ENCODE data around the gene ZNF550. TPM values are rescaled to one million over a fixed set of nuclear protein-coding genes. Genes with fewer than 3 reads are reported as not detected.
A peak's percentile ranks its signal among the peaks of the same experiment; 100 is the strongest.

ZNF550 gene
- total RNA-seq, 2 experiments from 2014 or later = 11.8 to 11.9 TPM

- POLR2A ChIA-PET = no interaction called here
- H3K9me3 Mint-ChIP-seq (ENCODE audit: low read depth) = peaks cover 75% of the 10 kb centered on the region
- H3K27me3 Mint-ChIP-seq = no peaks in the 10 kb centered on the region
- no peak overlapping the region for H3K27ac Mint-ChIP-seq
- peaks cover 57% of the 10 kb centered on the region for H3K36me3 Mint-ChIP-seq (ENCODE audit: low read depth)
- intact Hi-C loops (cut with DNase I, micrococcal nuclease) = no loop called here
- CTCF ChIA-PET = no interaction called here
- H3K4me1 Mint-ChIP-seq = no peaks in the 10 kb centered on the region
- no peak overlapping the region for H3K4me3 Mint-ChIP-seq
- ATAC-seq (no peak), DNase-seq (no peak)
Observed at GRCh38 chr19:57570707-57571106, 11.0 kb upstream of the ZNF550 start.

GRCh38 chr19:57566396-57567265 is 7.0 kb upstream of the ZNF550 start:
- ATAC-seq = no peak
- no peaks in the 10 kb centered on the region for H3K27me3 Mint-ChIP-seq
- ChIA-PET POLR2A (no interaction called here), CTCF (no interaction called here)
- H3K4me1 Mint-ChIP-seq = no peaks in the 10 kb centered on the region
- H3K9me3 Mint-ChIP-seq (ENCODE audit: low read depth) = peaks cover 60% of the 10 kb centered on the region
- peak; percentile 37 for DNase-seq
- no peak overlapping the region for H3K27ac Mint-ChIP-seq
- no peak overlapping the region for H3K4me3 Mint-ChIP-seq
- peaks cover 31% of the 10 kb centered on the region for H3K36me3 Mint-ChIP-seq (ENCODE audit: low read depth)
- intact Hi-C loops (cut with DNase I, micrococcal nuclease) = no loop called here

- ChIA-PET CTCF (no interaction called here), POLR2A (no interaction called here)
- Mint-ChIP-seq H3K4me3 (no peak overlapping the region), H3K36me3 (ENCODE audit: low read depth) (peaks cover 41% of the 10 kb centered on the region), H3K9me3 (ENCODE audit: low read depth) (peaks cover 49% of the 10 kb centered on the region), H3K4me1 (peaks cover 11% of the 10 kb centered on the region), H3K27ac (no peak overlapping the region), H3K27me3 (no peaks in the 10 kb centered on the region)
- intact Hi-C loops (cut with DNase I, micrococcal nuclease) = no loop called here
- no peak for ATAC-seq
- DNase-seq = no peak
Observed at GRCh38 chr19:57563547-57563946, 3.9 kb upstream of the ZNF550 start.

GRCh38 chr19:57560049-57560491 is 407 bp upstream of the ZNF550 start:
- Mint-ChIP-seq H3K27me3 (no peaks in the 10 kb centered on the region), H3K4me1 (peaks cover 22% of the 10 kb centered on the region), H3K4me3 (peak overlapping the region; percentile 98), H3K27ac (peak overlapping the region; percentile 83), H3K9me3 (ENCODE audit: low read depth) (peaks cover 32% of the 10 kb centered on the region), H3K36me3 (ENCODE audit: low read depth) (peaks cover 57% of the 10 kb centered on the region)
- peak; percentile 7 for ATAC-seq
- ChIA-PET CTCF (no interaction called here), POLR2A (no interaction called here)
- peak; percentile 8 for DNase-seq
- intact Hi-C loops (cut with DNase I, micrococcal nuclease) = no loop called here

- no peaks in the 10 kb centered on the region for H3K27me3 Mint-ChIP-seq
- peak overlapping the region; percentile 93 for H3K27ac Mint-ChIP-seq
- POLR2A ChIA-PET = no interaction called here
- peaks cover 66% of the 10 kb centered on the region for H3K36me3 Mint-ChIP-seq (ENCODE audit: low read depth)
- DNase-seq = peak; percentile 42
- intact Hi-C loops (cut with DNase I, micrococcal nuclease) = loop anchor here (1.0 kb wide), 12 partner anchors 19 to 368 kb away; partner anchors contain the start of genes TRAPPC2B (in 1 of the 2), ZNF134 (in 1 of the 2), ZNF264 (in 1 of the 2) and ZNF304 (in 1 of the 2)
- peak overlapping the region; percentile 98 for H3K4me3 Mint-ChIP-seq
- peaks cover 36% of the 10 kb centered on the region for H3K9me3 Mint-ChIP-seq (ENCODE audit: low read depth)
- ATAC-seq = peak; percentile 35
- CTCF ChIA-PET = interaction anchor here (0.7 to 0.8 kb wide), 2 partner anchors 42 to 72 kb away, joined by 3 to 5 read pairs; partner anchors contain the start of gene ZNF419
- peaks cover 22% of the 10 kb centered on the region for H3K4me1 Mint-ChIP-seq
Observed at GRCh38 chr19:57559008-57559403, 657 bp downstream of the ZNF550 start.

- POLR2A ChIA-PET = no interaction called here
Observed at GRCh38 chr19:57558525-57558924, 1.1 kb downstream of the ZNF550 start.

GRCh38 chr19:57557659-57558058 is 2.0 kb downstream of the ZNF550 start:
- ATAC-seq = no peak
- intact Hi-C loops (cut with DNase I, micrococcal nuclease) = no loop called here
- POLR2A ChIA-PET = no interaction called here

More at GRCh38 chr19:57558525-57558924, 1.1 kb downstream of the ZNF550 start:
- peaks cover 68% of the 10 kb centered on the region for H3K36me3 Mint-ChIP-seq (ENCODE audit: low read depth)
- peaks cover 36% of the 10 kb centered on the region for H3K9me3 Mint-ChIP-seq (ENCODE audit: low read depth)
- CTCF ChIA-PET = interaction anchor here (0.7 kb wide), 1 partner anchor 41 kb away, joined by 3 read pairs; no protein-coding TSS in a partner anchor
- intact Hi-C loops (cut with DNase I, micrococcal nuclease) = no loop called here
- H3K4me3 Mint-ChIP-seq = peak overlapping the region; percentile 98
- DNase-seq = no peak
- H3K27me3 Mint-ChIP-seq = no peaks in the 10 kb centered on the region
- peak overlapping the region; percentile 93 for H3K27ac Mint-ChIP-seq
- no peak for ATAC-seq
- peaks cover 22% of the 10 kb centered on the region for H3K4me1 Mint-ChIP-seq

GRCh38 chr19:57552432-57552831 is 7.2 kb downstream of the ZNF550 start:
- no peak for DNase-seq
- no peak for ATAC-seq
- Mint-ChIP-seq H3K36me3 (ENCODE audit: low read depth) (peaks cover 100% of the 10 kb centered on the region), H3K4me3 (no peak overlapping the region), H3K9me3 (ENCODE audit: low read depth) (peaks cover 57% of the 10 kb centered on the region), H3K27me3 (no peaks in the 10 kb centered on the region), H3K27ac (no peak overlapping the region), H3K4me1 (no peaks in the 10 kb centered on the region)
- ChIA-PET CTCF (no interaction called here), POLR2A (no interaction called here)
- intact Hi-C loops (cut with DNase I, micrococcal nuclease) = no loop called here

More at GRCh38 chr19:57557659-57558058, 2.0 kb downstream of the ZNF550 start:
- Mint-ChIP-seq H3K36me3 (ENCODE audit: low read depth) (peaks cover 75% of the 10 kb centered on the region), H3K4me1 (peaks cover 22% of the 10 kb centered on the region), H3K4me3 (no peak overlapping the region), H3K27me3 (no peaks in the 10 kb centered on the region), H3K9me3 (ENCODE audit: low read depth) (peaks cover 38% of the 10 kb centered on the region), H3K27ac (no peak overlapping the region)
- CTCF ChIA-PET = interaction anchor here (0.7 to 0.9 kb wide), 2 partner anchors 40 to 56 kb away, joined by 3 read pairs; no protein-coding TSS in a partner anchor
- DNase-seq = no peak

GRCh38 chr19:57546513-57546912 is 13.2 kb downstream of the ZNF550 start:
- intact Hi-C loops (cut with DNase I, micrococcal nuclease) = no loop called here
- Mint-ChIP-seq H3K9me3 (ENCODE audit: low read depth) (peaks cover 62% of the 10 kb centered on the region), H3K27ac (no peak overlapping the region), H3K4me3 (no peak overlapping the region), H3K36me3 (ENCODE audit: low read depth) (peaks cover 98% of the 10 kb centered on the region), H3K4me1 (no peaks in the 10 kb centered on the region), H3K27me3 (no peaks in the 10 kb centered on the region)
- POLR2A ChIA-PET = no interaction called here
- ATAC-seq (no peak), DNase-seq (no peak)
- CTCF ChIA-PET = interaction anchor here (0.5 kb wide), 1 partner anchor 322 kb away, joined by 3 read pairs; no protein-coding TSS in a partner anchor

GRCh38 chr19:57537953-57538547 is 21.6 kb downstream of the ZNF550 start:
- intact Hi-C loops (cut with DNase I, micrococcal nuclease) = no loop called here
- H3K36me3 Mint-ChIP-seq (ENCODE audit: low read depth) = peaks cover 95% of the 10 kb centered on the region
- H3K27me3 Mint-ChIP-seq = no peaks in the 10 kb centered on the region
- no peak overlapping the region for H3K4me3 Mint-ChIP-seq
- peaks cover 80% of the 10 kb centered on the region for H3K9me3 Mint-ChIP-seq (ENCODE audit: low read depth)
- ChIA-PET POLR2A (no interaction called here), CTCF (interaction anchor here (0.6 kb wide), 1 partner anchor 41 kb away, joined by 3 read pairs; no protein-coding TSS in a partner anchor)
- no peak overlapping the region for H3K27ac Mint-ChIP-seq
- DNase-seq (no peak), ATAC-seq (no peak)
- H3K4me1 Mint-ChIP-seq = no peaks in the 10 kb centered on the region

GRCh38 chr19:57527136-57527881 is 32.4 kb downstream of the ZNF550 start, which contains the start of gene ZNF549:
Gene ZNF549 (plus strand): TSS chr19:57527356. CDS start chr19:57527574, 218 bp downstream.
- peaks cover 31% of the 10 kb centered on the region for H3K9me3 Mint-ChIP-seq (ENCODE audit: low read depth)
- H3K36me3 Mint-ChIP-seq (ENCODE audit: low read depth) = peaks cover 33% of the 10 kb centered on the region
- peaks cover 18% of the 10 kb centered on the region for H3K4me1 Mint-ChIP-seq
- no peaks in the 10 kb centered on the region for H3K27me3 Mint-ChIP-seq
- DNase-seq = peak; percentile 93
- POLR2A ChIA-PET = no interaction called here
- H3K4me3 Mint-ChIP-seq = peak within 1 kb of the TSS; percentile 82
- CTCF ChIA-PET = no interaction called here
- peak; percentile 100 for ATAC-seq
- intact Hi-C loops (cut with DNase I, micrococcal nuclease) = loop anchor here (1.0 kb wide), 15 partner anchors 28 to 389 kb away; partner anchors contain the start of genes ZNF548 (in 2 of the 2), ZNF749 (in 2 of the 2), ZNF773 (in 2 of the 2) and TRAPPC2B (in 1 of the 2)
- peak within 1 kb of the TSS; percentile 84 for H3K27ac Mint-ChIP-seq
